Measurements from ENCODE around the gene GRIFIN. TPM values are rescaled to one million over a fixed set of nuclear protein-coding genes. Genes with fewer than 3 reads are reported as not detected.

Gene GRIFIN
- total and polyA plus RNA-seq, 9 of the 15 experiments (the other 6 are each of a cell fraction or from before 2014, with no cell fraction given) = not detected

DNA sequence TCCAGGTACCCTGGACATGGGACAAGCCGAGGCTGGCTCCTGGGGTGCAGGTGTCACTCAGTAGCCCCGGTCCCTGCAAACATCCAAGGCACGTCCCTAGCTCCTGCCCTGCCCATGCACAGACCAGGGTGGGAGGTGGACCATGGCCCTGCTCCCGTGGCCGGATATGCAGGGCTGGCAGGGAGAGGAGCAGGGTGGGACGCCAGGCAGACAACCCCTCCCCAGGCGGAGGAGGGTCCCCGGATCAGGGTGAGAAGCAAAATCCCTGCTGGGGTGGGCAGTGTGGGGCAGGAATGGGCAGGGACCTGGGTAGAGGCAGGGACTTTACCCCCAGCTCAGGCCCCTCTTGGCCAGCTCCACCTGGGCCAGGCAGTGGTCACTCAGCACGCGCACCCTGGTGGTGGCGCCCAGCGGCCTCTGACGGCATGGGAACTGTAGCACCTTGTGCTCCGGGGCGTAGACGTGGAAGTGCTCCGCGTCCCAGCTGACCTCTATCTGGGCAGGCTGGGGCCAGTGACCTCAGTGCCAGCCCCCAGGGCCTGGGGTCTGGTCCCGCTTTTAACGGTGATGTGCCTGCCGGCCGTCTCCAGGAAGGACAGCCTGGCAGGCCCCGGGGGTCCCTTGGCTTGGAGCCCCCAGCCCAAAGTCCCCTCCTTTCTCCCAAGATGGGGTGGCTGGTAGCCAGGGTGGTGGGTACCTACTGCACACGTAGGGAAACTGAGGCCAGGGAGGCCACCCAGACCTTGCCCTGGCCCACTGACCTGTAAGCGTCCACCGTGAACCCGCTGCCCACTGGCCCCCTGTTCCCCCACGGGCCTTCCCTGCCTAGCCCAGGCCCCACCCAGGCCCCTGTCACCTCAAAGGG lies 1.2 kb downstream of the GRIFIN start (continued):
- TF ChIP-seq ZNF224 (CRISPR knock-in tag; IDR thresholded peaks at IDR 0.05) = no peak
- TF ChIP-seq ZNF764 (CRISPR knock-in tag; IDR thresholded peaks at IDR 0.05; ENCODE audit: low read depth) = no peak
- TF ChIP-seq, protein P1, sequence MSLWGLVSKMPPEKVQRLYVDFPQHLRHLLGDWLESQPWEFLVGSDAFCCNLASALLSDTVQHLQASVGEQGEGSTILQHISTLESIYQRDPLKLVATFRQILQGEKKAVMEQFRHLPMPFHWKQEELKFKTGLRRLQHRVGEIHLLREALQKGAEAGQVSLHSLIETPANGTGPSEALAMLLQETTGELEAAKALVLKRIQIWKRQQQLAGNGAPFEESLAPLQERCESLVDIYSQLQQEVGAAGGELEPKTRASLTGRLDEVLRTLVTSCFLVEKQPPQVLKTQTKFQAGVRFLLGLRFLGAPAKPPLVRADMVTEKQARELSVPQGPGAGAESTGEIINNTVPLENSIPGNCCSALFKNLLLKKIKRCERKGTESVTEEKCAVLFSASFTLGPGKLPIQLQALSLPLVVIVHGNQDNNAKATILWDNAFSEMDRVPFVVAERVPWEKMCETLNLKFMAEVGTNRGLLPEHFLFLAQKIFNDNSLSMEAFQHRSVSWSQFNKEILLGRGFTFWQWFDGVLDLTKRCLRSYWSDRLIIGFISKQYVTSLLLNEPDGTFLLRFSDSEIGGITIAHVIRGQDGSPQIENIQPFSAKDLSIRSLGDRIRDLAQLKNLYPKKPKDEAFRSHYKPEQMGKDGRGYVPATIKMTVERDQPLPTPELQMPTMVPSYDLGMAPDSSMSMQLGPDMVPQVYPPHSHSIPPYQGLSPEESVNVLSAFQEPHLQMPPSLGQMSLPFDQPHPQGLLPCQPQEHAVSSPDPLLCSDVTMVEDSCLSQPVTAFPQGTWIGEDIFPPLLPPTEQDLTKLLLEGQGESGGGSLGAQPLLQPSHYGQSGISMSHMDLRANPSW (CRISPR knock-in tag; IDR thresholded peaks at IDR 0.05) = no peak
- no peak for TF ChIP-seq SETDB1 (IDR thresholded peaks at IDR 0.05; ENCODE audit: low read length)
- no peak for TF ChIP-seq CREB1 (IDR thresholded peaks at IDR 0.05)
- peak; percentile 50; the same call in 1 of the 2 replicates for TF ChIP-seq CREB1 (CRISPR knock-in tag; IDR thresholded peaks at IDR 0.05)
- TF ChIP-seq ZNF12 (CRISPR knock-in tag; IDR thresholded peaks at IDR 0.05) = no peak
- peak; percentile 29; the same call in 1 of the 2 replicates for TF ChIP-seq RB1 (IDR thresholded peaks at IDR 0.05; ENCODE audit: low read depth)
- no peak for TF ChIP-seq EP300 (IDR thresholded peaks at IDR 0.05; ENCODE audit: low read length)
- no peak for TF ChIP-seq TARDBP (IDR thresholded peaks at IDR 0.05)
- no peak for TF ChIP-seq TBP (optimal IDR thresholded peaks at IDR 0.05; ENCODE audit: low read depth, low read length)
- TF ChIP-seq, protein P2, sequence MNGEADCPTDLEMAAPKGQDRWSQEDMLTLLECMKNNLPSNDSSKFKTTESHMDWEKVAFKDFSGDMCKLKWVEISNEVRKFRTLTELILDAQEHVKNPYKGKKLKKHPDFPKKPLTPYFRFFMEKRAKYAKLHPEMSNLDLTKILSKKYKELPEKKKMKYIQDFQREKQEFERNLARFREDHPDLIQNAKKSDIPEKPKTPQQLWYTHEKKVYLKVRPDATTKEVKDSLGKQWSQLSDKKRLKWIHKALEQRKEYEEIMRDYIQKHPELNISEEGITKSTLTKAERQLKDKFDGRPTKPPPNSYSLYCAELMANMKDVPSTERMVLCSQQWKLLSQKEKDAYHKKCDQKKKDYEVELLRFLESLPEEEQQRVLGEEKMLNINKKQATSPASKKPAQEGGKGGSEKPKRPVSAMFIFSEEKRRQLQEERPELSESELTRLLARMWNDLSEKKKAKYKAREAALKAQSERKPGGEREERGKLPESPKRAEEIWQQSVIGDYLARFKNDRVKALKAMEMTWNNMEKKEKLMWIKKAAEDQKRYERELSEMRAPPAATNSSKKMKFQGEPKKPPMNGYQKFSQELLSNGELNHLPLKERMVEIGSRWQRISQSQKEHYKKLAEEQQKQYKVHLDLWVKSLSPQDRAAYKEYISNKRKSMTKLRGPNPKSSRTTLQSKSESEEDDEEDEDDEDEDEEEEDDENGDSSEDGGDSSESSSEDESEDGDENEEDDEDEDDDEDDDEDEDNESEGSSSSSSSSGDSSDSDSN (IDR thresholded peaks at IDR 0.05; ENCODE audit: borderline replicate concordance in 1 of 2, low read depth in 2 of 2, low read length in 2 of 2) = 0 out of 4 replicates have a peak, but pooled peaks of 1 of the 2 experiments have one; percentile 35
